Activated CD8-positive, alpha-beta memory T cell treated with anti-CD3 and anti-CD28 coated beads, Interleukin-2, amount 50 U/mL, for 24 hours (primary cell): Measurements from ENCODE around the gene STYK1.

Experiments used
- DNase-seq: peaks from one replicate; pipeline ENCODE4 v3.0.0-alpha.2; 2020; ENCODE audit errors: extremely low read depth

The STYK1 gene

GRCh38 chr12:10673659-10674384 is at the start of gene STYK1:
STYK1 (minus strand) TSS chr12:10674052; CDS start chr12:10634618, 39,434 bp downstream.
- peak; percentile 23 for DNase-seq

DNA sequence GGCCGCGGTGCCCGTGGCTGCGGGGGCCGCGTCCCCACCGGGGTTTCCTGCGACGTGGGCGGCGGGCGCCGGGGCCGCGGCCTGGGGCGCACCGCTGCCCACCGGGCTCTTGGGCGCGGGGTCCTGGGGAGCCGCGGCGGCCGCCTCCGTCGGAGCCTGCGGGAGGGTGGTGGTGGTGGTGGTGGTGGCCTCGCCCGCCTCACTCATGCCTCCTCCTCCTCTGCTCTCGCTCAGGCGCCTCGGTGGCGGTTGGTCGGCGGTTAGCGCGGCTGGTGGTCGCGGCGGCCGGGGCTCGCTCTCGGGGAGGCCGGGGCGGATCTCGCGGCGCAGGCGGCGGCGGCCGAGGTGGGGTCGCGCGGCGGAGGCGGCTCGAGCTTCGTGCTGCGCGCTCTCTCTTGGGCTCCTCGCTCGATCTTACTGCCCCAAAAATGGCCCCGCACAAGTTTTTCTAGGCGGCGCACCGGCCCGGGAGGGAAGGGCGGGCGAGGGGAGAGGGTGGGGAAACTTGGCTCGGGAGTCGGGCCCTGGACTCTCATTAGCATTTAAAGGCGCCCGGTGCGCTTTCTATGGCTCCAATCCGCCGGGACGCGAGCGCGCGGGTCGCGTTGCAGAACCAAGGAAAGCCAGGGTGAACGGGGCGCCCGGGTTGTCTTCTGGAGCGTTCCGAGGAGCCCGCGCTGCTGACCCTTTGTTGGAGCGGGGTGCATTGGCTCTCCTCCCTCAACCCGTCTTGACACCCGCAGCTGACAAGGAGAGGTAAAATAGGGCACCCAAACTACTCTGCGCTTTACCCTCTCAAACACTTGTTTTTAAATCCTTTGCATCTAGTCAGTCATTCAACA is 49.3 kb upstream of the STYK1 start, which contains the start of gene YBX3:
Gene YBX3 (minus strand): TSS at position 419 of the 842 bp plus-strand sequence. CDS start 212 bp downstream, at position 207.
- peak; percentile 3 for DNase-seq

GRCh38 chr12:10722502-10722904 is 48.7 kb upstream of the STYK1 start:
- peak; percentile 29 for DNase-seq

DNA sequence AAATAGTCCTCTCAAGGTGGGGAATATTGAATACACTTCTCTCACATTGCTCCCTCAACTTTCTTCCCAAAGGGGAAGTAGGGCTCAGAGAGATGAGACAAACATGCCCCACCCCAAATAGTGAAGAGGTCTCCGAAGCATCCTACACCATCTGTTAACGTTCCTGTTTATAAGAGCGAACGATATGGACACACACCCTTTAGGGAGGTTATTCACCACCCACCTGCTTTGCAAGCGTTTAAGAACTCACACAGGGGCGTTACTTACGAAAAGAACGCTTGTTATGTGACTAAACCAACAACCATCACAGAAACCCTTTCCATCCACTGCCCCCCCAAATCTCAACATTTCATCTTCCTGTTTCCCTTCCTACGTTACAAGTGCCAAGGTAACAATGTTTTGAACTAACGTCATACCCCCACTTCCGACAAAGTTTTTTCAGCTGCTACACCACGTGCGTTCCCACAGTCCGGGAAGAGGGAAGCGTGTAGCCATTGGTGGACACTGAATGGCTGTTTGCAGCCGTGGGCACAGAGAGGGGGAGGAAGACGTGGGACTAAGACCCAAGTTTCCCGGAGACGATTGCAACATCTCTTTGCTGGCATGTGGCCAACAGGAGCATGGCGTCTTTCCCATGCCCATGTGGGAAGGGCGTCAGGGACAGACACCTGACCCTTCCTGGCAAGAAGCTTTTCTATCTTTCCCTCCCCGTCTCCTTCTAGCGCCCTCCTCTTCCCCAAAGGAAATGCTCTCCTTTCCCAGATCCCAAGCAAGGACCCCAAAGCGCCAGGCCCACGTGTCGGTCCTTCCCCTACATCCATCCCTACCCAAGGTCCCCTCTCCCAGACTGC is 48.0 kb upstream of the STYK1 start:
- DNase-seq = peak; percentile 38

DNA sequence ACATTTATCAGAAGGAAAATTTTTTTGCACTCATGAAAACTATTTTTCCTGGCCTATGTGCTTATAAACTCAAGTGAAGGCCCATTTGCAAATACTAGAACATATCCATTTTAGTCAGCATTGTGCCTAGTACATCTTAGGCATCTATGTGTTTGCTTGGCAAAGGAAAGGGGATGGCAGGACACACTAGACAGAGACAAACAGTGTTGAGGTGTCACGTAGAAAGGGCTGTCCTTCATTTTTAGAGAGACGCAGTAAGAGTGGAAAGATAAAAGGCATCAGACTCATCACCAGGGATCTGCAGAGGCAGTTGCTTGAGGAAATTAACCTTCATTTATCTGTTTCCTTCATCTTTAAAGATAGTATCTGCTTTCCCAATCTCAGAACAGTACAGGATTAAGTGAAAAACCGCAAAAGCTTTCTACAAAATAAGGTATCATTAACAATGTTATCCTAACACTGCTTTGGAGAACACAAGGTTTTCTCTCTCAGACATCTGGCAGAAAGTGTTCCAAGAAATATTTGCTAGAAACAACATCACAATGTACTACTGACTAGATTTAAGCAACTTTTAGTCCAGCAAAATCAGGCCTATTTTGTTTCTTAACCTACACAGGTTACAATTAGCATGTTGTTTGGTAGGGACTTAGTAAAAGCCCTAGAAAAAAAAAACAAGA is 47.3 kb upstream of the STYK1 start:
- DNase-seq = no peak

GRCh38 chr12:10719482-10719881 is 45.6 kb upstream of the STYK1 start:
- no peak for DNase-seq

GRCh38 chr12:10718279-10718821 is 44.5 kb upstream of the STYK1 start:
- DNase-seq = no peak

DNA sequence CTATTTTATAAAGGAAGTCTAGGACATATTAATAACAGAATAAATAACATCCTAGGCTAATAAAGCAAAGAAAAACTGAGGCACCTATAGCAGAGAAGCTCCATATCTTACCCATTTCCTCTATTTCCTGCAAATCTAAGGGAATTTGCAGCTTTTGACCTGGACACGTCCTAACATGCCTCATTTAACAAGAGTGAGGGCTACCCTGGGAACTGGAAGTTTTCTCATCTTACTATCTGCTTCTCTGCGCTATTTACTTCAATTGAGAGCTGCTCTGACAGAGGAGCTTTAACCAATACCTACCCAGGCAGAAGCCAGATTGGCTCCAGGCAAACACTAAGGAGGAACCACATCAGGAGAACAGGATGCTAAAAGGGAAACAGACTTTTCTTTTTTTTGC is 43.6 kb upstream of the STYK1 start:
- DNase-seq = no peak

DNA sequence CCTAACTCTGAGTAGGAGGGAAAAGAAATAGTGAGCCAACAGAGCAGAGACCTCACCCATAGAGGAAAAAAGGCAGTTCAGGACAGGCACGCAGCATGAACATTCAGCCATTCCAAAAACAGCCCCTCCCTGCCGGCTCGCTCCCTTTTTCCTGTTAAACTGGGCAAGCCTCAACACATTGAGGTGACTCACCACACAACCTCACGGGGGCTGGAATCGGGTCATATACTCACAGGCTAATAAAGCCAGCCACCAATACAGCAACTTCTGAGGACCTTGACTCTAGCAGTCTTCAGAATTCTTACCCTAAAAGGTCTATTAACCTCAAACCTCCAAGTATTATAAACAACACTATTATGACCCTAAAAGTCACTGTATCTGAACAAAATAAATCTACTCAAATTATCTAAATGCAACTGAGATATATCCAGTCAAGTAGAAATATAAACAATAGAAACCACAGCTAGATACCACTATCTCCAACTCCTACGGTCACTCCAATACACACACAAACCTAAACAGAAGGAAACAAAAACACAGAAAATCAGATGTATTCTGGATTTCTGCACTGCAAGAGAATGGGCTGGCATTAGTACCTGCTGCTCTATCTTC is 43.0 kb upstream of the STYK1 start:
- no peak for DNase-seq

GRCh38 chr12:10716277-10716676 is 42.4 kb upstream of the STYK1 start:
- no peak for DNase-seq

DNA sequence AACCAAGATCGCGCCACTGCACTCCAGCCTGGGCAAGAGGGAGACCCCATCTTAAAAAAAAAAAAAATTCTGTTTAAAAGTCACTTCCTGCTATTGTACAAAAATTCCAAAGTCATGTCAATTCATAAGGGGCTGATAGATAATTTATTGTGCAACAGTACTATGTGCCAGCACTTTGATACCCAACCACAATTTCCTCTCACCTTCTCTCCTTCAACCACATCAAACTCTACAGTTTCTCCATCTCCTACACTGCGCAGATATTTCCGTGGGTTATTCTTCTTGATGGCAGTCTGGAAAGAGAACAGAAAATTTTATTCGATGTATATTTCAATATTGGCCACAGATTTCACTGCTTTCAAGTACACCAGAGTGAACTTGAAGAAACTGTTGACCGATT is 41.6 kb upstream of the STYK1 start:
- no peak for DNase-seq

DNA sequence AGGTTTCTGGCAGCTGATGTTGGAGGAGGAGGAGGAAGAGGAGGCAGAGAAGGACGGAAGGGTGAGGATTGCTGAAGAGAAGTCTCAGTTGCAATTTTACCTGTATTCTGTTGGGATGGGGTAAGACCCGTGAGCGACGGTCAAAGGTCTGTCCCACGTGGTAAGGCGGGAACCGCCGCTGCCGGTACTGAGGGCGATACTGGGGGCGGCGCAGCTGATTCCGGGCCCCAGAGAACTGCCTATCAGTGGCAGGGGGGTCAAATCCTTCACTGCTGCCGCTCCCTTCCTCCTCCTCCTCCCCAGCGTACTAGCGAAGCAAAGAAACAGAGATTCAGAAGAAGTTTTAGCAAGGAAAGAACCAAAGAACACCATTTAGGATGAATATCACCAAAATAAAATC is 36.0 kb upstream of the STYK1 start:
- no peak for DNase-seq

DNA sequence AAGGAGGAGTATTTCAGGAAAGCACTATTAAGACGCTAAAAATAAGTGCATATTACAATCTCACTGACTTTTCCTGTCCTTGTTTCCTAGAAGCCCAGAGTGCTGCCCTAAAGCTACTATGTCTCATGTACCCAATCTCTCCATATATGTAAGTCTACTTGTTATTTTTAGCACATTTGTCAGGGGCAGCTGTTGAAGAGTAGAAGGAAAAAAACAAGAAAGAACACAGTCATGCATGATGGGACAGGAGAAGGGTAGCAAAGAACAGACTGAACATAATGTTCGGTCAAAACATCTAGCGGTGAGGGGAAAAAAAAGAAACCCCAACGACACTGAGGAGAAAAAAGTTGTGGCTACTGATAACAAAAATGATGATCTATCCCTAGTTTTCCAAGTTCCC is 35.0 kb upstream of the STYK1 start:
- no peak for DNase-seq

- DNase-seq = no peak
Observed at GRCh38 chr12:10705655-10706054, 31.8 kb upstream of the STYK1 start.

- no peak for DNase-seq
Observed at GRCh38 chr12:10701843-10702242, 28.0 kb upstream of the STYK1 start.

- no peak for DNase-seq
Observed at GRCh38 chr12:10701131-10701681, 27.4 kb upstream of the STYK1 start.

- DNase-seq = no peak
Observed at GRCh38 chr12:10700581-10700980, 26.7 kb upstream of the STYK1 start.

GRCh38 chr12:10697862-10698261 is 24.0 kb upstream of the STYK1 start:
- no peak for DNase-seq

DNA sequence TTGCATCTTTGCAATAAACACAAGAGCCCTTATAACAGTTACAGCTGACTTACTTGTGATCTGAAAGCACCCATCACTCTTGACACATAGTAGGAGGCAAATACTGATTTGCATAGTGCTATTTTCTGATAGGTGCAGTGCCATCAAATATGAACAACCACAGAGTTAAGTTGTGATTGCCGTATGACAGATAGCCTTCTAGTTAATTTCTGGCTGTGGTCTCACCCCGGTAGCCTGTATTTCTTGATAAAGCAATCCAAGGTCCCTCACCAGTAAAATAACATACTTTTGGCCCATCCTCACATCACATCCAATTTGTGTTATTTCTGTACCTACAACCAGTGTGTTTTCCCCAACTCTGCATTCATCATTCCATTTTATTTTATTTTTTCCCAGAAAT is 23.3 kb upstream of the STYK1 start:
- DNase-seq = no peak

GRCh38 chr12:10690906-10691305 is 17.1 kb upstream of the STYK1 start:
- no peak for DNase-seq
